Measurements from ENCODE around the gene TRPM3. TPM values are rescaled to one million over a fixed set of nuclear protein-coding genes. Genes with fewer than 3 reads are reported as not detected.

The TRPM3 gene
- total and polyA plus RNA-seq, 2 of the 13 experiments (the other 11 are each of a cell fraction or from before 2014, with no cell fraction given) = not detected

GRCh38 chr9:71096421-71097108, 24.9 kb downstream of the TRPM3 start (continued):
- TF ChIP-seq SOX13 (IDR thresholded peaks at IDR 0.05) (peak; percentile 80), SOX13 (CRISPR knock-in tag; conservative IDR thresholded peaks at IDR 0.05 in 1 of 2, IDR thresholded peaks at IDR 0.05 in 1 of 2) (peak in 1 of 2 experiments; percentile 59; a peak in 2 of 4 replicates), ZNF879 (CRISPR knock-in tag; IDR thresholded peaks at IDR 0.05) (no peak), HINFP (CRISPR knock-in tag; IDR thresholded peaks at IDR 0.05; ENCODE audit: low read depth) (no peak), ATF2 (CRISPR knock-in tag; IDR thresholded peaks at IDR 0.05) (no peak; the same call in 1 of the 2 replicates), ZBTB2 (CRISPR knock-in tag; IDR thresholded peaks at IDR 0.05; ENCODE audit: low read depth) (no peak), REST (IDR thresholded peaks at IDR 0.05; ENCODE audit: borderline replicate concordance in 1 of 2, low read depth in 1 of 2, low read length in 2 of 2) (peak in 1 of 2 experiments; percentile 33; a peak in 1 of 4 replicates), ZNF282 (IDR thresholded peaks at IDR 0.05; ENCODE audit: partially characterized antibody) (no peak), MAZ (IDR thresholded peaks at IDR 0.05; ENCODE audit: borderline replicate concordance, low read depth, low read length) (peak; percentile 69; the same call in 1 of the 2 replicates), MAZ (CRISPR knock-in tag; IDR thresholded peaks at IDR 0.05; ENCODE audit: low read depth) (peak; percentile 73), GLMP (CRISPR knock-in tag; IDR thresholded peaks at IDR 0.05; ENCODE audit: borderline replicate concordance) (no peak), HDAC2 (CRISPR knock-in tag; IDR thresholded peaks at IDR 0.05) (peak; percentile 76), STAT5B (CRISPR knock-in tag; IDR thresholded peaks at IDR 0.05) (no peak), KDM6A (CRISPR knock-in tag; IDR thresholded peaks at IDR 0.05; ENCODE audit: low read depth) (peak; percentile 94), PITX1 (CRISPR knock-in tag; IDR thresholded peaks at IDR 0.05) (peak; percentile 77), PPARG (CRISPR knock-in tag; conservative IDR thresholded peaks at IDR 0.05) (peak; percentile 90), SSRP1 (CRISPR knock-in tag; IDR thresholded peaks at IDR 0.05) (no peak), ZNF432 (CRISPR knock-in tag; IDR thresholded peaks at IDR 0.05; ENCODE audit: borderline replicate concordance) (no peak)

Data from HepG2 (cell line).